ENCODE results near the gene STPG1. TPM values are rescaled to one million over a fixed set of nuclear protein-coding genes. Genes with fewer than 3 reads are reported as not detected.

The STPG1 gene
- total RNA-seq, 2 donors from 2014 or later = 13.6 to 18.4 TPM

GRCh38 chr1:24362396-24362795 is 51.2 kb downstream of the STPG1 start:
- intact Hi-C loops (cut with DNase I) = no loop called here

GRCh38 chr1:24361811-24362210 is 51.8 kb downstream of the STPG1 start:
- DNase-seq = no peak
- intact Hi-C loops (cut with DNase I) = no loop called here
- TF ChIP-seq, protein P1, sequence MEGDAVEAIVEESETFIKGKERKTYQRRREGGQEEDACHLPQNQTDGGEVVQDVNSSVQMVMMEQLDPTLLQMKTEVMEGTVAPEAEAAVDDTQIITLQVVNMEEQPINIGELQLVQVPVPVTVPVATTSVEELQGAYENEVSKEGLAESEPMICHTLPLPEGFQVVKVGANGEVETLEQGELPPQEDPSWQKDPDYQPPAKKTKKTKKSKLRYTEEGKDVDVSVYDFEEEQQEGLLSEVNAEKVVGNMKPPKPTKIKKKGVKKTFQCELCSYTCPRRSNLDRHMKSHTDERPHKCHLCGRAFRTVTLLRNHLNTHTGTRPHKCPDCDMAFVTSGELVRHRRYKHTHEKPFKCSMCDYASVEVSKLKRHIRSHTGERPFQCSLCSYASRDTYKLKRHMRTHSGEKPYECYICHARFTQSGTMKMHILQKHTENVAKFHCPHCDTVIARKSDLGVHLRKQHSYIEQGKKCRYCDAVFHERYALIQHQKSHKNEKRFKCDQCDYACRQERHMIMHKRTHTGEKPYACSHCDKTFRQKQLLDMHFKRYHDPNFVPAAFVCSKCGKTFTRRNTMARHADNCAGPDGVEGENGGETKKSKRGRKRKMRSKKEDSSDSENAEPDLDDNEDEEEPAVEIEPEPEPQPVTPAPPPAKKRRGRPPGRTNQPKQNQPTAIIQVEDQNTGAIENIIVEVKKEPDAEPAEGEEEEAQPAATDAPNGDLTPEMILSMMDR (IDR thresholded peaks at IDR 0.05) = no peak
- no peaks in the 10 kb centered on the region for H3K9me3 ChIP-seq
- H3K4me1 ChIP-seq = peaks cover 8% of the 10 kb centered on the region
- no peaks in the 10 kb centered on the region for H3K27me3 ChIP-seq
- H3K36me3 ChIP-seq = no peaks in the 10 kb centered on the region
- H3K27ac ChIP-seq = no peak overlapping the region
- no peak overlapping the region for H3K4me3 ChIP-seq
- H3K9ac ChIP-seq (ENCODE audit: low read depth in 2 of 2, low read length in 2 of 2) = no peak overlapping the region

More at GRCh38 chr1:24362396-24362795, 51.2 kb downstream of the STPG1 start:
- Histone ChIP-seq H3K9ac (ENCODE audit: low read depth in 2 of 2, low read length in 2 of 2) (no peak overlapping the region), H3K27me3 (no peaks in the 10 kb centered on the region), H3K36me3 (no peaks in the 10 kb centered on the region), H3K4me1 (peaks cover 8% of the 10 kb centered on the region), H3K9me3 (no peaks in the 10 kb centered on the region), H3K27ac (no peak overlapping the region), H3K4me3 (no peak overlapping the region)
- DNase-seq = no peak
- TF ChIP-seq, protein P1 (IDR thresholded peaks at IDR 0.05) = no peak

DNA sequence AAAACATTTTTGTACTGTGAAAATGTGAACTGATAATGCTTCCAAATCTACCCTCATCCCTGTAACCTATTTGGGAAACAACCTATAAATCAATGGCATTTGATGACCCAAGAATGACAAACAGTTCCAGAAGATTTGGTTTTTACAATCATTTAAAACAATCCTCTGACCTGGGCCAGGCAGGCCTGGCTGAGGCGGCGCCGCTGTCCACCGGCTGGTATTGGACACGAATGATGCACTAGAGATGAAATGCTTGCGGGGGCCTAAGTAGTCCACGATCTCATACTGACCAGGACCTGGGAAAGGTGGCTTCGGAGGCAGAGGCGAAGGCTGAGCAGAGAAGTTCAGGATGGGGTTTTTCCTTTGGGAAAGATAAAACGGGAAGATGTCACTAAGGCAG is 52.9 kb downstream of the STPG1 start:
- peaks cover 8% of the 10 kb centered on the region for H3K4me1 ChIP-seq
- no peak overlapping the region for H3K27ac ChIP-seq
- no peaks in the 10 kb centered on the region for H3K36me3 ChIP-seq
- H3K9ac ChIP-seq (ENCODE audit: low read depth in 2 of 2, low read length in 2 of 2) = no peak overlapping the region
- H3K9me3 ChIP-seq = no peaks in the 10 kb centered on the region
- H3K27me3 ChIP-seq = no peaks in the 10 kb centered on the region
- no peak overlapping the region for H3K4me3 ChIP-seq
- TF ChIP-seq, protein P1 (IDR thresholded peaks at IDR 0.05) = no peak
- DNase-seq = no peak
- intact Hi-C loops (cut with DNase I) = no loop called here

DNA sequence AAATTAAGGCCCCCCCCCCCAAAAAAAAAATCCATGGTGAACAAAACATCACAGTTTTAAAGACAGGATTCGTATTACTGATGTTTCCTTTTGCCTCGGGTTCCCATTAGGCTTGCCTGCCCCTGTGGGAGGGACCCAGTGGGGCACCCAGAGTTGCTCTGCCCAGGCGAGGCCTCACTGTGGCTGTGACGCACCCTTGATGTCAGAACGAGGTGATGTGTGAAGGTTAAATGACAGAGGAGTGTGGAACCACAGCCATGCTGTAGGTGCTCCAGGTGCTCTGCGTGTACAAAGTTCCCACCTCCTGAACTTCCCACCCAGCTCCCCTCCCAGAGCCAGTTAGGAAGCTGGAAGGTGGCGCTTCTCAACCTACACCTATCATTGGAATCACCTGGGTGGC is 56.5 kb downstream of the STPG1 start:
- intact Hi-C loops (cut with DNase I) = no loop called here
- Histone ChIP-seq H3K9ac (ENCODE audit: low read depth in 2 of 2, low read length in 2 of 2) (no peak overlapping the region), H3K4me1 (no peaks in the 10 kb centered on the region), H3K4me3 (no peak overlapping the region), H3K9me3 (no peaks in the 10 kb centered on the region), H3K27me3 (no peaks in the 10 kb centered on the region), H3K27ac (no peak overlapping the region), H3K36me3 (no peaks in the 10 kb centered on the region)
- DNase-seq = no peak
- TF ChIP-seq, protein P1 (IDR thresholded peaks at IDR 0.05) = no peak

- Histone ChIP-seq H3K36me3 (no peaks in the 10 kb centered on the region), H3K27me3 (no peaks in the 10 kb centered on the region), H3K4me1 (no peaks in the 10 kb centered on the region), H3K9ac (ENCODE audit: low read depth in 2 of 2, low read length in 2 of 2) (no peak overlapping the region), H3K4me3 (no peak overlapping the region), H3K27ac (no peak overlapping the region), H3K9me3 (no peaks in the 10 kb centered on the region)
- TF ChIP-seq, protein P1 (IDR thresholded peaks at IDR 0.05) = no peak
- no peak for DNase-seq
- intact Hi-C loops (cut with DNase I) = no loop called here
Observed at GRCh38 chr1:24355466-24355865, 58.1 kb downstream of the STPG1 start.
